Osteocyte (in vitro differentiated cells): ENCODE results near the gene NCAPH2. TPM values are rescaled to one million over a fixed set of nuclear protein-coding genes. Genes with fewer than 3 reads are reported as not detected.

Source experiments
- DNase-seq: peaks from one replicate; pipeline ENCODE4 v3.0.0; 2021; ENCODE audit warnings: mixed read lengths; ENCODE audit not compliant: unreplicated experiment; ENCODE audit errors: extremely low spot score
- H3K27ac Mint-ChIP-seq: one replicate; pipeline ENCODE4 v1.8.0; 2021; ENCODE audit warnings: mild to moderate bottlenecking, mixed read lengths; ENCODE audit not compliant: unreplicated experiment
- H3K27me3 Mint-ChIP-seq: one replicate; pipeline ENCODE4 v1.8.0; 2021; ENCODE audit warnings: mixed read lengths; ENCODE audit not compliant: unreplicated experiment
- H3K36me3 Mint-ChIP-seq: one replicate; pipeline ENCODE4 v1.8.0; 2021; ENCODE audit warnings: mixed read lengths; ENCODE audit not compliant: unreplicated experiment
- H3K4me1 Mint-ChIP-seq: one replicate; pipeline ENCODE4 v1.8.0; 2021; ENCODE audit warnings: mixed read lengths; ENCODE audit not compliant: unreplicated experiment
- H3K4me3 Mint-ChIP-seq: one replicate; pipeline ENCODE4 v1.8.0; 2021; ENCODE audit warnings: mild to moderate bottlenecking, moderate library complexity, mixed read lengths; ENCODE audit not compliant: unreplicated experiment
- H3K9me3 Mint-ChIP-seq: one replicate; pipeline ENCODE4 v1.8.0; 2021; ENCODE audit warnings: mixed read lengths; ENCODE audit not compliant: unreplicated experiment
- total RNA-seq: library from RNA; stranded (reverse); gene quantifications from 2 replicates; pipeline ENCODE4 v1.2.1, GENCODE V29; 2021
- TF ChIP-seq, protein P1 (sequence below): fragments of 200-600 bp; sonication (generic); IDR thresholded peaks from 2 replicates; pipeline ENCODE4 v1.5.0; 2021; ENCODE audit warnings: antibody characterized with exemption, mild to moderate bottlenecking, moderate library complexity

Gene NCAPH2
- total RNA-seq, 1 donor from 2014 or later: 47.0 TPM

DNA sequence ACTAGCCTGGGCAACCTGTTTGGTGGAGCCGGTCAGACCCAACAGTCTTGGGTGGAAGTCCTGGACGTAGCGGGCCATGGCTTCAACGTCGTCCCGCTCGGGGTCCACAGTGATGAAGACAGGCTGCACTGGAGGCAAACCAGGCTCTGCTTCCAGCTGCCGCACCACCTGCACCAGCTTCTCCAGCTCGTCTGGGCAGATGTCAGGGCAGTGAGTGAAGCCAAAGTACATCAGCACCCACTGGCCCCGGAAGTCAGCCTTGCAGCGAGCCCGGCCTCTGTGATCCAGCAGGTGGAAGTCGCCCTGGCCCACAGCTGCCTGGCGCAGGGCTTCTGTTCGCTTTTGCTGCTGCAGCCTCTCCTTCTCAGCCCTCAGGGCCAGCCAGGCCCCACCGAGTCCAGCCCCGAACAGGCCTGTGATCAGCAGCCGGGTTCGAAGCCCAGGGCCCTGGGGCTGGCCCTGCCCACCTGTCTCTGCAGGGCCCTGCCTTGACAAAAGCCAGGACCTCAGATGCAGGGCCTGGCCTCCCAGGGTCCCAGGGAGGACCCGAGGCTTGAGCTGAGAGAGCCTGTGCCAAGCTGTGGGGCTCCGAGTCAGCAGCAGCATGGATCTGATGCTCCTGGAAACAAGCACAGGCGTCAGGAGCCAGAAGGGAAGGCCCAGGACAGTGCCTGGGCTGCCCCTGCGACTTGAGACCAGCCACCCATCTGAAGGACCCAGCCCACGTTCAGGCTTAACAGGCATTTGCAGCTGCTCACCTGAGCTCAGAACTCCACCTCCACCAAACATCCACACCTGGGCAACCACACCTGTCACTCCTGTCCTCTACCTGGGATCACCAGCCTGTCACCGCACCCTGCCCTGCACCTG, 16.0 kb downstream of the NCAPH2 start:
- Mint-ChIP-seq H3K9me3 (no peaks in the 10 kb centered on the region), H3K27ac (peak overlapping the region; percentile 71), H3K36me3 (peaks cover 9% of the 10 kb centered on the region), H3K4me1 (peaks cover 24% of the 10 kb centered on the region), H3K27me3 (no peaks in the 10 kb centered on the region), H3K4me3 (peak overlapping the region; percentile 83)
- TF ChIP-seq, protein P1, sequence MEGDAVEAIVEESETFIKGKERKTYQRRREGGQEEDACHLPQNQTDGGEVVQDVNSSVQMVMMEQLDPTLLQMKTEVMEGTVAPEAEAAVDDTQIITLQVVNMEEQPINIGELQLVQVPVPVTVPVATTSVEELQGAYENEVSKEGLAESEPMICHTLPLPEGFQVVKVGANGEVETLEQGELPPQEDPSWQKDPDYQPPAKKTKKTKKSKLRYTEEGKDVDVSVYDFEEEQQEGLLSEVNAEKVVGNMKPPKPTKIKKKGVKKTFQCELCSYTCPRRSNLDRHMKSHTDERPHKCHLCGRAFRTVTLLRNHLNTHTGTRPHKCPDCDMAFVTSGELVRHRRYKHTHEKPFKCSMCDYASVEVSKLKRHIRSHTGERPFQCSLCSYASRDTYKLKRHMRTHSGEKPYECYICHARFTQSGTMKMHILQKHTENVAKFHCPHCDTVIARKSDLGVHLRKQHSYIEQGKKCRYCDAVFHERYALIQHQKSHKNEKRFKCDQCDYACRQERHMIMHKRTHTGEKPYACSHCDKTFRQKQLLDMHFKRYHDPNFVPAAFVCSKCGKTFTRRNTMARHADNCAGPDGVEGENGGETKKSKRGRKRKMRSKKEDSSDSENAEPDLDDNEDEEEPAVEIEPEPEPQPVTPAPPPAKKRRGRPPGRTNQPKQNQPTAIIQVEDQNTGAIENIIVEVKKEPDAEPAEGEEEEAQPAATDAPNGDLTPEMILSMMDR: no peak
- DNase-seq: no peak

DNA sequence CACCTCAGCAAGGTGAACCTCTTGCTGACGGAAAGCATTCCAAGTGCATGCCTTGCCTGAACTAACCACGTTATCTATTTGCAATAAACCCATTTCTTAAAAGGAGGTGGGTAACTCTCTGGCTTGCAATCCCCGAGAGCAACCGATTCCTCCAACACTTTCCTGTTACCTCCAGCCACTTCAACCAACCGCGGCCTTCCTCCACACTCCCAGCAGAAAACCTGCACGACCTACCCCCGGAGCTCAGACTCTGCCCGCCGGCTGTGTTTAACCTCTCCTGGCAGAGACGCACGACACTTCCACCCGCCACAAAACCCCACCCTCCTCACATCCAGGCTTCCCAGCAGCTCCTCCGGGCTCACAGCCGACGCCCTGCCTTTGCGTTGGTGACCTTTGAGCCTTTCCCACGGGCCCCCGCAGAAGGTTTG, 16.7 kb downstream of the NCAPH2 start:
- H3K4me1 Mint-ChIP-seq: peaks cover 24% of the 10 kb centered on the region
- no peaks in the 10 kb centered on the region for H3K9me3 Mint-ChIP-seq
- H3K27me3 Mint-ChIP-seq: no peaks in the 10 kb centered on the region
- peak overlapping the region; percentile 83 for H3K4me3 Mint-ChIP-seq
- DNase-seq: no peak
- peak overlapping the region; percentile 71 for H3K27ac Mint-ChIP-seq
- TF ChIP-seq, protein P1: no peak
- peaks cover 5% of the 10 kb centered on the region for H3K36me3 Mint-ChIP-seq

DNA sequence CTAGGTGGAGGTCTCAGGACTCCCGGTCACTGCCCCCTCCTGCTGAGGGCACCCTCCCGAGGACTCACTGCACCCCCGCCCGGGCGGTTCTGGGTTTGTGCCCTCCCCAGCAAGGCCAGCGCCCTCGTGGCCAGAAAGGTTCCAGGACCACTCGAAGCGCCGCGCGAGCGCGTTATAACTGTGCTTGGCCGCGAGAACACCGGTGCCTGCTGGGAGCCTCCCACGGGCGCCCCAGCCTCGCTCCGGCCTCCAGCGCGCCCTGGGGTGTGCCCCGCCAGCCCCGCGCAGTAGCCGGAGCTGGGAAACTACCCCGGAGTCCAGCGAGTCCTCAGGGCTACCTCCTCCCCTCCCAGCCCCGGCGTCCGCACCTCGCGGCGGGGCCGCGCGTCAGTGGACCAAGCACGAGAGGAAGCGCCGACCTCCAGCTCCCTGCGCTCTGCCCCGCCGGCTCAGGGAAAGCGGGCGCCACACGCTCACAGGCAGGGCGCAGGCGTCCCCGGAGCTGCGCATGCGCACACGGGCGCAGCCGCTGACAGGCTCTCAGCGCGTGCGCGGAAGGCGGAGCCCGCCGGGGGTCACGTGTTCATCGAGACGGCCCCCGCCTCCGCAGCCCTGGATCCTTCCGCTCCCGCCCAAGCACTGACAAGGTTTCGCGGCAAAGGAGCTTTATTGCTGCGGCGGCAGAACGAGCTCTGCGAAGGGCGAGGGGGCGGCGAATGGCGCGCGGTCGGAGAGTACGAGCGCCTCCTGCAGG, 17.3 kb downstream of the NCAPH2 start, which contains the start of gene SCO2:
TSS of gene SCO2 (minus strand) at position 495 of the 754 bp plus-strand sequence. CDS start 1,187 bp downstream, outside the sequence.
- H3K4me3 Mint-ChIP-seq: peak within 1 kb of the TSS; percentile 83

DNA sequence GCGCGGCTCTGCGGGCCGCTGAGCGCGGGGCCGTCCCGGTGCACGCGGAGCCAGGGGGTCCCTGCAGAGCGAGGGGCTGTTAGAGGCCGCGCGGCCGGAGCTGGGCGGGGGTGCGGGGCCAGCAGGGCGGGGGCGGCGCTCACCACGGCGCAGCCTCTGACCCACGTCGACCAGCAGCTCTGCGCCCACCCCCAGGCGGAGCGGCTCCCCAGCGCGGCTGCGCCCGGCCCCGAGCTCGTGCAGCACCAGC, 17.8 kb downstream of the NCAPH2 start:
- Mint-ChIP-seq H3K27ac (no peak overlapping the region), H3K27me3 (no peaks in the 10 kb centered on the region), H3K4me3 (peak overlapping the region; percentile 83), H3K4me1 (peaks cover 24% of the 10 kb centered on the region), H3K36me3 (peaks cover 4% of the 10 kb centered on the region), H3K9me3 (no peaks in the 10 kb centered on the region)
- DNase-seq: no peak
- TF ChIP-seq, protein P1: peak; percentile 38

More for the DNA sequence above, 17.3 kb downstream of the NCAPH2 start, which contains the start of gene SCO2:
- H3K9me3 Mint-ChIP-seq: no peaks in the 10 kb centered on the region
- DNase-seq: peak; percentile 99
- peak within 1 kb of the TSS; percentile 71 for H3K27ac Mint-ChIP-seq
- peaks cover 4% of the 10 kb centered on the region for H3K36me3 Mint-ChIP-seq
- peaks cover 24% of the 10 kb centered on the region for H3K4me1 Mint-ChIP-seq
- TF ChIP-seq, protein P1: peak; percentile 67
- H3K27me3 Mint-ChIP-seq: no peaks in the 10 kb centered on the region
